NCI-H2081 (cell line): ENCODE measurements around the gene MZF1.
"Not testable (repeated sequence)": the region's sequence is repeated elsewhere in the genome, so short reads cannot be mapped to it uniquely, and the experiment has no call there.

ENCODE experiments used
- DNase-seq, 2 experiments: peaks; one replicate each; lab custom pipeline; 2025; lab: John Stamatoyannopoulos, UW

MZF1 gene

GRCh38 chr19:58539169-58539559 is 34.0 kb downstream of the MZF1 start:
- DNase-seq = not testable (repeated sequence)

- DNase-seq = no peak
Measured at GRCh38 chr19:58538257-58539168, 34.6 kb downstream of the MZF1 start.

- no peak for DNase-seq
Measured at GRCh38 chr19:58536852-58537798, 36.0 kb downstream of the MZF1 start.

GRCh38 chr19:58535857-58536256 is 37.3 kb downstream of the MZF1 start:
- no peak for DNase-seq

GRCh38 chr19:58531034-58531840 is 41.9 kb downstream of the MZF1 start:
- no peak for DNase-seq

GRCh38 chr19:58529405-58529804 is 43.7 kb downstream of the MZF1 start:
- DNase-seq = no peak

- DNase-seq = no peak
Measured at GRCh38 chr19:58522709-58523108, 50.4 kb downstream of the MZF1 start.

GRCh38 chr19:58521651-58522050 is 51.5 kb downstream of the MZF1 start:
- no peak for DNase-seq

- DNase-seq = no peak
Measured at GRCh38 chr19:58520257-58520599, 52.9 kb downstream of the MZF1 start.

GRCh38 chr19:58519355-58520256 is 53.5 kb downstream of the MZF1 start, which contains the start of gene ZBTB45:
ZBTB45 (minus strand) TSS chr19:58519810; CDS start chr19:58517673, 2,137 bp downstream.
- peak; percentile 95 to 97 for DNase-seq

GRCh38 chr19:58519087-58519354 is 54.1 kb downstream of the MZF1 start:
- DNase-seq = peak; percentile 47 to 60

GRCh38 chr19:58518256-58519086 is 54.7 kb downstream of the MZF1 start:
- no peak for DNase-seq

- no peak for DNase-seq
Measured at GRCh38 chr19:58516964-58517833, 55.9 kb downstream of the MZF1 start.

GRCh38 chr19:58516246-58516836 is 56.8 kb downstream of the MZF1 start:
- DNase-seq = no peak

GRCh38 chr19:58515259-58515658 is 57.9 kb downstream of the MZF1 start:
- DNase-seq = no peak

GRCh38 chr19:58514564-58515022 is 58.5 kb downstream of the MZF1 start:
- DNase-seq = no peak

- peak; percentile 94 for DNase-seq
Measured at GRCh38 chr19:58513694-58514563, 59.2 kb downstream of the MZF1 start.
